ENCODE results near the gene TMOD4. TPM values are rescaled to one million over a fixed set of nuclear protein-coding genes. Genes with fewer than 3 reads are reported as not detected.

The TMOD4 gene
- total and polyA plus RNA-seq, 2 of the 13 experiments (the other 11 are each of a cell fraction or from before 2014, with no cell fraction given), result 0.66 TPM; not detected in 1

DNA sequence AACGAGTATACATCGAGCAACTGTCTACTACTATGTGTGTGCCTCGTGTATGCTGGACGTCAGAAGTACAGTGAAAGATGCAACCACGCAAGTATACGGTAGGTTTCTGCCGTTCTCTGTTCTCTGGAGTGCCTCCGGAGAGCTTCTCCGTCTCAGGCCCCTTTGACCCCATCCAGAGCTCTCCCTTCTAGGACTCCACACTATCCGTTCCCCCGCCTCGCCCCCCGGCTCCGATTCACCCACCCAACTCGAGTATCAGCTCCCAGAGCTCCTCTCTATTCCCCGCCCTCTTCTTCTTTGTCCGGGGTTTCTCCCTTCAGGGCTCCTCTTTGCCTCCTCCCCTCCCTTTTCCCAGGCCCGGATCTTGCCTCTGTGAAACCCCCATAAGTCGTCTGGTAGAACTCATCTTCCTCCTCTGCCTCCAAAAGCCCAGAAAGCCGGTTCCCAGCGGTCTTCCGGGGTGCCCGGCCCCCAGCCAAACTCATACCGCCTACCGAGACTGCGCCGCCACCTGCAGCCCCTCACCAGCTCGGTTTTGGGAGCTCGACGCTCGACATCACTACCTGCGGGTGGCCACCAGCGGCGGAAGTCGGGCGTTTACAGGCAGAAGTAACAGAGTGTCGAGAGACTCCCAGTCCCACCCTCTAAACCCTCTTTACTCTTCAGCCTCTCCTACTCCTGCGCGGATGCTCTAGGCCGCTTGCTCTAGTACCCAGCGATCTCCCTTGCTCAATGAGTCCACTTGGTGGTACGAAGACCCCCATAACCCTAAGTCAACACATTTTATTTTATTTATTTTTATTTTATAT is 14.1 kb upstream of the TMOD4 start, which contains the start of gene VPS72 (continued):
- TF ChIP-seq SP140L (CRISPR knock-in tag; IDR thresholded peaks at IDR 0.05; ENCODE audit: borderline replicate concordance), result no peak
- TF ChIP-seq RFX5 (IDR thresholded peaks at IDR 0.05; ENCODE audit: low read depth, low read length), result 0 out of 2 replicates have a peak, but pooled peaks have one; percentile 5
- TF ChIP-seq, protein P1, sequence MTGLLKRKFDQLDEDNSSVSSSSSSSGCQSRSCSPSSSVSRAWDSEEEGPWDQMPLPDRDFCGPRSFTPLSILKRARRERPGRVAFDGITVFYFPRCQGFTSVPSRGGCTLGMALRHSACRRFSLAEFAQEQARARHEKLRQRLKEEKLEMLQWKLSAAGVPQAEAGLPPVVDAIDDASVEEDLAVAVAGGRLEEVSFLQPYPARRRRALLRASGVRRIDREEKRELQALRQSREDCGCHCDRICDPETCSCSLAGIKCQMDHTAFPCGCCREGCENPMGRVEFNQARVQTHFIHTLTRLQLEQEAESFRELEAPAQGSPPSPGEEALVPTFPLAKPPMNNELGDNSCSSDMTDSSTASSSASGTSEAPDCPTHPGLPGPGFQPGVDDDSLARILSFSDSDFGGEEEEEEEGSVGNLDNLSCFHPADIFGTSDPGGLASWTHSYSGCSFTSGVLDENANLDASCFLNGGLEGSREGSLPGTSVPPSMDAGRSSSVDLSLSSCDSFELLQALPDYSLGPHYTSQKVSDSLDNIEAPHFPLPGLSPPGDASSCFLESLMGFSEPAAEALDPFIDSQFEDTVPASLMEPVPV (CRISPR knock-in tag; IDR thresholded peaks at IDR 0.05), result peak; percentile 72
- TF ChIP-seq THAP11 (CRISPR knock-in tag; IDR thresholded peaks at IDR 0.05), result peak; percentile 96
- peak; percentile 79 for TF ChIP-seq ELF3 (CRISPR knock-in tag; IDR thresholded peaks at IDR 0.05)
- no peak for TF ChIP-seq ZNF446 (CRISPR knock-in tag; IDR thresholded peaks at IDR 0.05)
- peak; percentile 79; the same call in 1 of the 2 replicates for TF ChIP-seq CBX5 (CRISPR knock-in tag; IDR thresholded peaks at IDR 0.05; ENCODE audit: borderline replicate concordance)
- TF ChIP-seq XRCC5 (optimal IDR thresholded peaks at IDR 0.05; ENCODE audit: low read length), result peak; percentile 100
- TF ChIP-seq HNRNPL (IDR thresholded peaks at IDR 0.05; ENCODE audit: low read depth, low read length), result 0 out of 2 replicates have a peak, but pooled peaks have one; percentile 39
- no peak for TF ChIP-seq RBM22 (optimal IDR thresholded peaks at IDR 0.05; ENCODE audit: low read length)
- TF ChIP-seq, protein P2, sequence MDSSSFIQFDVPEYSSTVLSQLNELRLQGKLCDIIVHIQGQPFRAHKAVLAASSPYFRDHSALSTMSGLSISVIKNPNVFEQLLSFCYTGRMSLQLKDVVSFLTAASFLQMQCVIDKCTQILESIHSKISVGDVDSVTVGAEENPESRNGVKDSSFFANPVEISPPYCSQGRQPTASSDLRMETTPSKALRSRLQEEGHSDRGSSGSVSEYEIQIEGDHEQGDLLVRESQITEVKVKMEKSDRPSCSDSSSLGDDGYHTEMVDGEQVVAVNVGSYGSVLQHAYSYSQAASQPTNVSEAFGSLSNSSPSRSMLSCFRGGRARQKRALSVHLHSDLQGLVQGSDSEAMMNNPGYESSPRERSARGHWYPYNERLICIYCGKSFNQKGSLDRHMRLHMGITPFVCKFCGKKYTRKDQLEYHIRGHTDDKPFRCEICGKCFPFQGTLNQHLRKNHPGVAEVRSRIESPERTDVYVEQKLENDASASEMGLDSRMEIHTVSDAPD (CRISPR knock-in tag; IDR thresholded peaks at IDR 0.05), result peak; percentile 84
- peak; percentile 41; the same call in 1 of the 2 replicates for TF ChIP-seq NFYC (CRISPR knock-in tag; IDR thresholded peaks at IDR 0.05)
- TF ChIP-seq NCOA2 (CRISPR knock-in tag; IDR thresholded peaks at IDR 0.05), result peak; percentile 69
- TF ChIP-seq CBFB (CRISPR knock-in tag; IDR thresholded peaks at IDR 0.05), result peak; percentile 80; the same call in 1 of the 2 replicates
- TF ChIP-seq HOXA3 (CRISPR knock-in tag; IDR thresholded peaks at IDR 0.05), result peak; percentile 82
- peak; percentile 60; the same call in 1 of the 2 replicates for TF ChIP-seq STAT6 (CRISPR knock-in tag; IDR thresholded peaks at IDR 0.05; ENCODE audit: borderline replicate concordance)
- 0 out of 2 replicates have a peak, but pooled peaks have one; percentile 24 for TF ChIP-seq NFAT5 (CRISPR knock-in tag; IDR thresholded peaks at IDR 0.05)
- TF ChIP-seq YEATS2 (CRISPR knock-in tag; IDR thresholded peaks at IDR 0.05; ENCODE audit: borderline replicate concordance), result peak; percentile 95

Measured in HepG2 (cell line).